Iris pigment epithelial cell (primary cell): ENCODE data around the gene BSG.
A peak's percentile ranks its signal among the peaks of the same experiment; 100 is the strongest.

ENCODE experiments used
- DNase-seq: peaks from one replicate; pipeline ENCODE4 v3.0.0-alpha.2; 2011; ENCODE audit warnings: low read depth

BSG gene

DNA sequence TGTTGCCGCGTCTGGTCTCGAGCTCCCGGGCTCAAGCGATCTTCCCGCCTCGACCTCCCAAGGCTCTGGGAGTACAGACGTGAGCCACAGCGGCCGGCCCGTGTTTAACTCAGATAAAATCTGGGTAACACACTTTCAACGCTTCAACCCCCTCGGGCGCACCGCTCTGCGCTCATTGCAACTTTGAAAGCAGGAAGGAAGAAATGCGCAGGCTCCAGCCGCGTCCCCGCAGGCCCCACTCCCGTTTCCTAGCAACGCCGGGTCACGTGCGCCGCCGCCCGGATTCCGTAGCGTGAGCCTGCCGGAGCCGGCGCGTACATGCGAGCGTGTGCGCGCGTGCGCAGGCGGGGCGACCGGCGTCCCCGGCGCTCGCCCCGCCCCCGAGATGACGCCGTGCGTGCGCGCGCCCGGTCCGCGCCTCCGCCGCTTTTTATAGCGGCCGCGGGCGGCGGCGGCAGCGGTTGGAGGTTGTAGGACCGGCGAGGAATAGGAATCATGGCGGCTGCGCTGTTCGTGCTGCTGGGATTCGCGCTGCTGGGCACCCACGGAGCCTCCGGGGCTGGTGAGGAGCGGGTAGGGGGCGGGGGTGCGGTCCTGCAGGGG lies at the start of gene BSG:
Gene BSG (plus strand): TSS at position 457 of the 603 bp plus-strand sequence. CDS start 39 bp downstream, at position 496.
- peak; percentile 97 for DNase-seq

DNA sequence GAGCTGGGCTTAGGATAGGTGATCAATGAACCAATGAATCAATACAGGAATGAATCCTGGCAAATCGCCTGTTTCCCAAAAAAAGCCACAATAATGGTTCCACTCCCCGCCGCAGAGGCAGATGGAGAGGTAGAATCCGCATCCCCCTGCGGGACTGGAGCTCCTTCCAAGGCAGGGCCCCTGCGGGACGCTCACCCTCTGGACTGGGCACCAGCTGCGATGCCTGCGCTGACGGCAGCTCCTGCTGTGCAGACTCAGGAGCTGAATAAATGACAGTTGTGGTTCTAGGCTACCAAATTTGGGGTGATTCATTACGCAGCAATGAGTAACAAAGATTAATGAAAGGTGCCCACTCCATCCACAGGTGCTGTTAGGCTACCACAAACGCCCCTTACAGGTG lies 49.7 kb upstream of the BSG start:
- no peak for DNase-seq

DNA sequence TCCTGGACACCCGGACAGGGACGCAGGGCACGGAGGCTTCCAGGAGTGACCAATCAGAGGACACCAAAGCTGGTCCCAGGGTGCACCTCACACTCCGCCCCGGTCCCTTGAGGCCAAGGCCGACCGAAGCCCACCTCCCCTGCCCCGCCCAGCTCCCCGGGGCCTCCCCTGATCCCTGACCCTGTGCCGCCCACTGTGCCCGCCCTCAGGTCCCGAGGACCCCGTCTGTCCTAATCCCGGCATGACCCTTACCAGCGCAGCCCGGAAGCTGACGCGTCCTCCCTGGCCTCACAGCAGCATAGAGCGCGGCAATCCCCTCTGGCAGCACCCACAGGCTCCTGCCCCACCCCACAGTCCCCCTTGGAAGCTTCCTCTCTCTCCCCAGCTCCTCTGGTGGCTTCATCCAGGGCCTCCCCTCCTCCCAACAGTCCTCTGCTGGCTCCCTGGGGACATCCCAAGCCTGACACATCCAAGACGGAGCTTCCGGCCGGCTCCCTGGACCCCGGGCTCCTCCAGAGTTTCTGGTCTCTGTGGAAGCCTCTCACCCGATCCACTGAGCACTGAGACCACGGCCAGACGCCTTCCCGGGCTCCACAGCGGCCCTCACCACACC lies 48.2 kb upstream of the BSG start:
- DNase-seq, result no peak

DNA sequence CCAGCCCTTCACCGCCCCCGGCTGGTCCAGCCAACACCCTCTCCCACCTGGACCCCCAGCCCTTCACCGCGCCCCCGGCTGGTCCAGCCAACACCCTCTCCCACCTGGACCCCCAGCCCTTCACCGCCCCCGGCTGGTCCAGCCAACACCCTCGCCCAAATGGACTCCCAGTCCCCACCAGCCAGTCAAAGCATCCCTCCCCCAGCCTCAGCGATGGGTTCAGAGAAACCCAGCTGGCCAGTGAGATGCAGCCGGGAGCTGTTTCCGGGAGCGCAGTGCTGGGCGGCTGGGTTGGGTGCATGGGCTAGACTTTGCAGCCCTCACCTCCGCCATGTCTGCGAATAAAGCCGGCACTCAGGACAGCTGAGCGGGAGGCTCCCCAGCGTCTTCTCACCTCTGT lies 47.4 kb upstream of the BSG start:
- no peak for DNase-seq

DNA sequence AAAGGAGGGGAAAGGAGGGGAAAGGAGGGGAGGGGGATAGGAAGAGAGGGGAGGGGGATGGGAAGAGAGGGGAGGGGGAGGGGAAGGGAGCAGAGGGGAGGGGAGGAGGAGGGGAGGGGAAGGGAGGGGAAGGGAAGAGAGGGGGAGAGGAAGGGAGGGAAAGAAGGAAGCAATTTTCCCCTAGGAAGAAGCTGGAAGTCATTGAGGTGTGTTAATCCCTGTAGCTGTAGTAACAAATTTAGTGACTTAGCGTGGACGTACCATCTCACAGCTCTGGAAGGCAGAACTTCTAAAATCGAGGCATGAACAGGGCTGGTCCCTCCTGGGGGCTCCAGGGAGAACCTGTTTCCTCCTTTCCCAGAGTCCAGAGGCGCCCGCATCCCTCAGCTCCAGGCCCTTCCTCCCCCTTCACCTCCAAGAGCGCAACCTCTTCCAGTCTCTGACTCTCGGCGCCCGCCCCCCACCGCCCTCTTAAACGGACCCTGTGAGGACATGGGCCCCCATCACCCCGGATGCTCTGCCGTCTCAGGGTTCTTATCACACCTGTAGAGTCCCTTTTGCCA lies 46.5 kb upstream of the BSG start:
- DNase-seq, result no peak

DNA sequence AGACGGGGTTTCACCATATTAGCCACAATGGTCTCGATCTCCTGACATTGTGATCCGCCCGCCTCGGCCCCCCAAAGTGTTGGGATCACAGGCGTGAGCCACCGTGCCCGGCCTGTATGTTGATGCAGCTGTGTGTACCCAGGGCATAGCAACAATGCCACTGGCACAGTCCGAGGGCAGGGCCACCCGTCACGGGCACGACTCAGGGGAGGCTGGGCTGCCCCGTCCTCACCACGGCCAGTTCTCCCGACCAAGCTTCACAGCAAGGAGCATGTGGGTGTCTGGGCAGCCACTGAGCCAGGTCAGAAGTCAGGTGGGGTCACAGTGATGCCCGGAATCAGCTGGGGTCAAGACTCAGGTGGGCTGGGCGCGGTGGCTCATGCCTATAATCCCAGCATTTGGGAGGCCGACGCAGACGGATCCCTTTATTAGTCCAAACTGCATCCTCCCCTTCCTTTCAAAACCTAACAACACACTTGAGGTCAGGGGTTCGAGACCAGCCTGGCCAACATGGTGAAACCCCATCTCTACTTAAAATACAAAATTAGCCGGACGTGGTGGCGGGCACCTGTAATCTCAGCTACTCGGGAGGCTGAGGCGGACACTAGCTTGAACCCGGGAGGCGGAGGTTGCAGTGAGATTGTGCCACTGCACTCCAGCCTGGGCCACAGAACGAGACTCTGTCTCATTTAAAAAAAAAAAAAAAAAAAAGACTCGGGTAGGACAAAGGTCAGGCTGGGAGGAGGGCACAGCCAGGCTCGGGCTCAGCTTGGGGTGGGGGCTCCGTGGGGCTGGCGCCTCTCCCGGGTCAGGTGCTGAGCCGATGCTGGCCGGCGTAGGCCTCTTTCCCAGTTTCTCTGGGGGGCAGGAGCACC lies 42.0 kb upstream of the BSG start:
- no peak for DNase-seq

DNA sequence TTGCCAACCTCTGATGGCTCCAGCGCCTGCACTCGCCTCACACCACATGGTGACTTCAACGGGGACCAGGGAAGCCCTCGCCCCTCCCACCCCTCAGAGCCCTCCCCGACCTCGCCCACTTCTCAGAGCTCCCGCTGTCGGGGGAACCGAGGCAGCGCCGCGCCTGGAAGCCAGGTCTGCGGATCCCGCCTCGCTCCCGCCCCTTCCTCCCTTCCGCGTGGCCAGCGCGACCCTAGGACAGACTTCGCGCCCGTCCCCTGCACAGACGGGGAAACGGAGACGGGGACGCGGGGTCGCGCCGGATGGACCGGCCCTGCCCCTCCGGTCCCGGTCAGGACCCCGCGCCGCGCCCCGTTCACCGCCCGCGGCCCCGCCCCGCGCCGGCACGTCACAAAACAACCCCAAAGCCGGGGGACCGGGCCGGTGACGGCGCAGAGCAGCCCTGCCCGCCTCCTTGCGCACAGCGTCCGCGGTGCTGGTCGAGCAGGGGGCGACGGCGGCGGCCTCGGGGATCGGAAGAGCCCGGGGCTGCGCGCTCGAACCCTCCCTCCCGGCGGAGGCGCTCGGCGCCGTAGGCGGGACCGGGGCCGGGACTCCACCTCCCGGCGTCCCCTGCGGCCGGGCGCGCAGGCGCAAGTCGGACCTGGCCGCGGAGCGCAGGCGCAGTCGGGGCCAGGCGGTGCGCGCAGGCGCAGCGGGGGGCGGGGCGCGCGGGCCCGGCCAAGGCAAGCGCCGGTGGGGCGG lies 41.2 kb upstream of the BSG start:
- peak; percentile 76 for DNase-seq

DNA sequence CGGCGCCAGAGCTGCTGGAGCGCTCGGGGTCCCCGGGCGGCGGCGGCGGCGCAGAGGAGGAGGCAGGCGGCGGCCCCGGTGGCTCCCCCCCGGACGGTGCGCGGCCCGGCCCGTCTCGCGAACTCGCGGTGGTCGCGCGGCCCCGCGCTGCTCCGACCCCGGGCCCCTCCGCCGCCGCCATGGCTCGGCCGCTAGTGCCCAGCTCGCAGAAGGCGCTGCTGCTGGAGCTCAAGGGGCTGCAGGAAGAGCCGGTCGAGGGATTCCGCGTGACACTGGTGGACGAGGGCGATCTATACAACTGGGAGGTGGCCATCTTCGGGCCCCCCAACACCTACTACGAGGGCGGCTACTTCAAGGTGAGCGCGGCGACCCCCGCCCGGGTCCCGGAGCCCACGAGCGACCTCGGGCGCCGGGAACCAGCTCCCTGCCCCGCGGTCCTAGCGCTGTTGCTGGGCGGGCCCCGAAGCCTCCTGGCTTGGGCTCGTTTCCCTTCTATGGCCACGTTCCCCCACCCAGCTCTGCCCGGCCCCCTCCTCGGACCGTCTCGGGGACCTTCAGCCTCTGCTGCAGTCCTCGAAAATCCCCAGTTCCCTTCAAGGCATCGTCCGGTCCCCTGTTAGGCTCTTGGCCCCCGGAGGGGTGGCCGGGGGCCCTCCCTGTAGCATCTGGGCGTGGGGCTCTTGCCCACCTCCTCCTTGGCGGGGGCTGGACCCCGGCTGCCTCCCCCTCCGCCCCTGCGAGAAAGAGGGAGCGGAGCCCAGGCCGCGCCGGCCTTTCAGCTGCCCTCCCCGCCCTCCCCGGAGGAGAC lies 40.4 kb upstream of the BSG start, which contains the start of gene CDC34:
Gene CDC34 (plus strand): TSS at position 8 of the 808 bp plus-strand sequence. CDS start 172 bp downstream, at position 180.
- no peak for DNase-seq

DNA sequence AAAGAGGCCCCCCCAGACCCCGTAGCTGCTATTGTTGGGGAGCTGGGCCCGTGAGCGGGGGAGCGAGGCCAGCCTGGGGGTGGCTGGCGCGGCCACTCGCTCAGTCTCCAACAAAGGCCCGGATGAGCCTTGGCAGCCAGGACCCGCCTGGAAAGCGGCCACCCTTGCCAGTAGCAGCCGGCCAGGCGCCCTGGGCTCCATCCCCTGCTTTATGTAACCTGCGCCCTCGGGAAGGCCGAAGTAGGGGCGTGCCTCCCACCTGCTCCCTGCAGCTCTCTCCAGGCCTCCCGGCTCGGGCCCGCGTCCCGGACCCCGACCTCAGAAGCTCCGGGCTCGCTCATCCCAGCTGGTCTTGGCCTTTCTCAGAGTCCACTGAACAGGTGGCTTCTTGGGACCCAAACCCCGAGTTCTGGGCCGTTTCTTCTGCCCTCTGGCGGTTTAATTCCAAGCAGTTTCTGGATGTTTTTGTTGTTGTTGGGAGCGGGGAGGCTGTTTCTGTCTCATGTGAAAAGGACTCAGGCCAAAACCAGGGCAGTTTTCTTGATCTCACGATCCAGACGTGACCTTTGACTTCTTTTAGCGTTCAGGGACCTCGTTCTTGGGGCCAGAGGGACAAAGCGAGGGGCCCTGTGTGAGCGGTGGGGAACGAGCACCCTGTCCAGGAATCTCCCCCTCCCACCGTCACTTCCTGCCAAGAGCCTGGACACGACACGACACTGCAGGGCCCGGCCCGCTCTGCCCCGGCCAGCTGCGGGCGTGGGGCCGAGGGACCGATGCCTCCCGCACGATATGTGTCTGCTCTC lies 39.6 kb upstream of the BSG start:
- peak; percentile 70 for DNase-seq

DNA sequence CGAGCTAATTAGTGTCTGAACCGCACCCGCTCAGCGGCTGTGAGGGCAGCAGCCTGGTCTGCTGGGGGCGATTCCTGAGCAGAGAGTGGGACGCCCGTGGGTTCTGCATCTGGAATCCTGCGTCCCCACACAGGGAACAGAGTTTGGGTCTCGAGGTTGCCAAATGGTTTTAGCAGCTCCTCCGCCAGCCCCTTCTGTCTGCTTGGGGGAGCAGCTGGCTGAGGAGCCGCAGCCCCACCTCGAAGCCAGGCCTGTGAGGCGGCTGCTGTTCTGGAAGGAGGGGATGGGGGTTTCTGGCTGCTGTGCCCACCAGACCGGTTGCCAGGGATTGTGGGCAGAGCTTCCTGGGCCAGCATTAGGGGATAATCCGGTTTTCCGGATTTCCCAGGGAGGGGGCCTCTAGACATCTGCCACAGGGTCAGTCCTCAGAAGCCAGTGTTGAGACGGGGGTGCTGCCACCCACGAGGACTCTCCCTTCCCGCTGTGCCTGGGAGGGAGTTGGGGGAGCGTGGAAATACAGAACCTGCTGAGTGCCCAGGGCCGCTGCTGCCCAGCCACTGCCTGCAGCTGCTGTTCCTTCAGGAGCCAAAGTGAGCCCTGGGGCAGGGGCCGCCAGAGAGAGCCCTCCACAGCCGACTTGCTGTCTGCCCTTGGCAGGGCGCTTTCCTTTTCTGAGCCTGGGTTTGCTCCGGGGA lies 38.9 kb upstream of the BSG start:
- DNase-seq, result no peak

DNA sequence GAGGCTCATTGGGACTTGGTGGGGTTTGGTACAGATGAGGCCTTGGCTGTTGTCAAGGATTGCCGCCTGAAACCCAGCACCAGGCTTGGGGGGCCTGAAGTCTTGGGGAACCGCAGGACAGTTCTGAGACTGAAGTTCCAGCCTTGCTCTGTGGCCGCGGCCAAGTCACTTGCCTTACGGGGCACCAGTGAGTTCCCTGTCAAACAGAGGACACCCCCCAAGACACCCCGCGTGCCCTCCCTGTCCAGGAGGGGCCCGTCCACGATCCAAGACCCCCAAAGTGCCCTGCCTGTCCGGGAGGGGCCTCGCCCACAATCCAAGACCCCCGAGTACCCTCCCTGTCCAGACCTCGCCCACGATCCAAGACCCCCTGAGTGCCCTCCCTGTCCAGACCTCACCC lies 38.3 kb upstream of the BSG start:
- no peak for DNase-seq

DNA sequence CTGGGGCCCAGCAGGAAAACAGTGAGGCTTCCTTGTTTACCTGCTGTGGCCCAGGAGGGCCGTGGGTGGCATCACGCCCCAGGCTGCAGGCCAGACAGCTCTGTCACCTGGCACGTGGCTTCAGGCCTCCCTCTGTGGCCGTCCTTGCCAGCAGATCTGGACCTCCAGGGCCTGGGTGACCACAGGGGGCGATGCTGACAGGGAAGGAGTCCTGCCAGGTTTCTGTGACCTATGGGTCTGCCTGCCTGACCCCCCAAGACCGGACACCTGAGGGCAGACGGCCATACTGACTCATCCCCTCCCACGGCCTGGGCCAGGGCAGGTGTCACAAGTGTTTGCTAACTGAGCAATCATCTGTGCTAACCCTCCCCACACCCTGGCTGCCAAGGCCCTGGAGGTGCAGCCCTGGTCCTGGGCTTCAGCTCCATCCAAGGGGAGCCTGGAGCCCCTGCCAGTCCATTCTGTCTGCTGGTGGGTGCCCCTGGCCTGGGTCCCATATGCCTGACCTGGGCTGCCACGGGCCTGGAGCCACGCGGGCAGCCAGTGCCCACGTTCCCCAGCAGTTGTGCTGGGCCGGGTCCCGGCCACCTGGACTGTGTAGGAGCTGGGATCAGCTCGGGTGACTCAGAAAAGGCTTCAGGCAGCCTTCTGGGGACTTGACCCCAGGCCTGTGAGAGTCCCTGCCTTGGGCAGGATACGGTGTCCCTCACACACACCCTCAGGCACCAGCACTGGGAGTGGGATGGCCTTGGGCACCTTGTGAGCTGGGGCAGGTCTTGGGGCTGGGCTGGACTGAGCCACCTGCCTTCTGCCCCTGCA lies 37.2 kb upstream of the BSG start:
- DNase-seq, result peak; percentile 37

DNA sequence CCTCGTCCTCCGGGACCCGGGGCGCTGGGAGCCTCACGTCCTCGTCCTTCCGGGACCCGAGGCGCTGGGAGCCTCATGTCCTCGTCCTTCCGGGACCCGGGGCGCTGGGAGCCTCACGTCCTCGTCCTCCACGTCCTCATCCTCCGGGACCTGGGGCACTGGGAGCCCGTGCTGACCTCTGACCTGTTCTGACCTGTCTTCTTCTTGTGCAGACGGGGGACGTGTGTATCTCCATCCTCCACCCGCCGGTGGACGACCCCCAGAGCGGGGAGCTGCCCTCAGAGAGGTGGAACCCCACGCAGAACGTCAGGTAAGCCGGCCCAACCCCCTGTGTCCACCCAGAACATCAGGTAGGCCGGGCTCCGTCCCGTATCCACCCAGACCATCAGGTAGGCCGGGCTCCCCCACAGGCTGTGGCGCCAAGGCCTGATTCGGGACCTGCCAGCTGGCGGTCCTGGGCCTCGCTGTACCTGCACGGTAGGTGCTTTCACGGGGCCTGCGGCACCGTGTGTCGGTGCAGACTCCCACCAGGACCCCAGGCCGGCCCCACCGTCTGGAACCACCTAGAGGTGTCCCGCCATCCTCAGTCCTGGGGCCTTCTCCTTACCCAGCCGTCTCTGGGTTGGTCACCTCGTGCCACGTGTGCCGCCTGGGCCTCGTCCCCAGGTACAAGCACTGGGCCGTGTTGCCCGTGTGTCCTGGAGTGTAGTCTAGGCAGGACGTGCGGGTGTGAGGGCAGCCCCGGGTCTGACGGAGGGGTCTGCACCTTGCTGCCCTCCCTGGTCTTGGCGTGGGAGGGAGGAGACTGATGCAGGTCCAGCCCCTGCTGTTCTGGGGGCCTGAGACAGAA lies 36.1 kb upstream of the BSG start:
- DNase-seq, result no peak

DNA sequence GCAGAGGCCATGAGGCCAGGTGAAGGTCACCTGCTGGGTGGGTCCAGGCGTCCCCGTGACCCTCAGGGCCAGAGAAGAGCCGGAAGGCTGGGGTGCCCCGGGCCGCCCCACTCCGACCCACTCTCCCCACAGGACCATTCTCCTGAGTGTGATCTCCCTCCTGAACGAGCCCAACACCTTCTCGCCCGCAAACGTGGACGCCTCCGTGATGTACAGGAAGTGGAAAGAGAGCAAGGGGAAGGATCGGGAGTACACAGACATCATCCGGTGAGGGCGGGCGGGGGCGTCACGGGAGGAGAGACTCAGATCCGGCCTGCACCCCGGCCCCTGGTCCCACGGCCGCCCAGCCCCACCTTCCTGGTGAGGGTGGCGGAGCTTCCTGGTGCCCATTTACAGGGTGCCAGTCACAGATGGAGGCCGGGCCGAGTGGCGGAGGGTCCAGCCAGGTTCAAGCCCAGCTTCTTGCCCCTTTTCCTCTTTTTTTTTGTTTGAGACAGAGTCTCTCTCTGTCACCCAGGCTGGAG lies 35.5 kb upstream of the BSG start:
- DNase-seq, result no peak

DNA sequence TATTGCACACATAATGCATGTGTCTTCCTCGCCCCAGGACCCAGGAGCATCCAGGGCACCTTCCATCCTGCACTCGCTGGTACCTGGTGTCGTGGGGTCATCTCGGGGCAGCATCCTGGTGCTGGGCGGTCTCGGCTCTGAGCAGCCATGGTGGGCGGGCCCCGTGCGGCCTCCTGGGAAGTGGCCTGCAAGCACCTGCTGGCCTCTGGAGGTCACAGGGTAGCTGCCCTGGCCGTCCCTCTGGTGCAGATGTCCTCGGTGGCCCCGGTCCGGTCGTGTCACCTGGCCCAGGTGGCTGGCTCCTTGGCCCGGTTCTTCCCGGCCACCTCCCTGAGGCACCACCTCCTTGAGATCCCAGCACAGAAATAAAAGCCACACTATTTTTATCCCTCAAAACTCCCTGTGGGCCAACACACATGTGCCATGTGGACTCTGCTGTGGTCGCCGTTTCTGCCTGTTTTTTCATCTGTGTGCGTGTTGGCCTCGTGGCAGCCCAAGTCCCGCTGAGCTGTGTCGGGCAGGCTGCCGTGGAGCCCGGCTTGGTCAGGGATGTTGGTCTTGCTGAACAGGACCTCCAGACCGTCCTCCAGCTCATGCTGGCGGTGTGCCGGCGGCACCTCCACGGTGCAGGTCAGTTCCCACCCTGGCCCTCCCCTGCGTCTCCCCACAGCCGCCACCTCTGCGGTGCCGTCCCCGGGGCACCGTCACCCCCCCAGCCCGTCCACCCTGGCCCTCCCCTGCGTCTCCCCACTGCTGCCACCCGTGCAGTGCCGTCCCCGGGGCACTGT lies 33.6 kb upstream of the BSG start:
- DNase-seq, result no peak

DNA sequence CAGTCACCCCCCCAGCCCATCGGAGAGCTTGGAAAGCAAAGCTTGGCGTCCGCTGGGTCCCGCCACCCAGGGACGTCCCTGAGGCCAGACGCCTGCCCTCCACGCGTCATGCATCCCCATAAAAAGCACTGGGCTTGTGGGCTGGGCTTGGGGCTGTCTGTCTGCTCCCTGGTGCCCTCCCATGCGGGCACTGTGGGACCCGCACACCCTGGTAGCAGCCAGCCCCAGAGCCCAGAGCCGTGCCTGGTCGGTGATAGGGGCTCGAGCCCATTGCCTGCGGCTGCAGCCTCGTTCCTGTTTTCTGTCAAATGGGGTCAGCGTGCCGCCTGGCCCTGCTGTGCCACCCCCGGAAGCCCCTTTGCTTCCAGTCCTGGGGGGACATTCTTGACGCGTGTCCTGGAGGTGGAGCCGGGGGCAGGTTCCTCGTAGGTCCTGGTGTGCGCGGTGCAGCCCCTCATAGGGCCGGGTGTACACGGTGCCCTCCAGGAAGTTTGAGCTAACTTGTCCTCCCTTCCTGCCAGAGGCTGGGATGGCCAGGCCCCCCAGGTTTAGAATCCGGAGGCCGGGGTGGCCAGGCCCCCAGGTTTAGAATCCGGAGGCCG lies 32.9 kb upstream of the BSG start:
- DNase-seq, result no peak
